IMR-90 (cell line): ENCODE results near the gene BHLHA15. TPM values are rescaled to one million over a fixed set of nuclear protein-coding genes. Genes with fewer than 3 reads are reported as not detected.

Source experiments
- ATAC-seq: fragments of 200-7000 bp; cut with Tn5 transposase; 2 replicates; pipeline ENCODE4 v1.9.1; 2020; ENCODE audit warnings: low read depth, mild to moderate bottlenecking, moderate library complexity
- BruUV-seq: library from RNA; stranded (reverse); fragments of 400-500 nt; replicated peaks from 2 replicates; lab custom pipeline; 2021; lab: Mats Ljungman, UMichigan
- CTCF ChIA-PET: fragments of 300-600 bp; formaldehyde crosslinking; extraction: SDS; loops from one replicate; lab custom pipeline; 2021; ENCODE audit warnings: antibody characterized with exemption; lab: Yijun Ruan, JAX
- POLR2A ChIA-PET: fragments of 300-600 bp; sonication (Branson Sonifier 250); formaldehyde crosslinking; loops from one replicate; lab custom pipeline; 2022; ENCODE audit warnings: antibody characterized with exemption; ENCODE audit not compliant: unreplicated experiment; lab: Charles Lee
- DNase-seq: peaks from one replicate; pipeline ENCODE4 v3.0.0; 2013
- H2AFZ ChIP-seq: replicated peaks from 2 replicates; pipeline ENCODE3; 2013; ENCODE audit warnings: low read length, mild to moderate bottlenecking; ENCODE audit not compliant: poor library complexity
- H2AK5ac ChIP-seq: 2 replicates; pipeline ENCODE4 v1.6.1; 2013; ENCODE audit warnings: low read depth, low read length, inconsistent platforms
- H2AK9ac ChIP-seq: replicated peaks from 2 replicates; pipeline ENCODE3; 2013; ENCODE audit warnings: mild to moderate bottlenecking, low read depth, low read length, moderate library complexity; ENCODE audit not compliant: poor library complexity
- H2BK120ac ChIP-seq: 2 replicates; pipeline ENCODE4 v1.6.1; 2013; ENCODE audit warnings: low read depth, low read length, inconsistent platforms
- H2BK15ac ChIP-seq: 3 replicates; pipeline ENCODE4 v1.6.1; 2013; ENCODE audit warnings: low read depth, low read length, inconsistent platforms
- H2BK20ac ChIP-seq: 2 replicates; pipeline ENCODE4 v1.6.1; 2013; ENCODE audit warnings: low read depth, mild to moderate bottlenecking, inconsistent platforms, low read length, moderate library complexity
- H2BK5ac ChIP-seq: 2 replicates; pipeline ENCODE4 v1.6.1; 2013; ENCODE audit warnings: mild to moderate bottlenecking, low read depth, low read length, inconsistent platforms; ENCODE audit not compliant: poor library complexity, severe bottlenecking
- H3K14ac ChIP-seq: replicated peaks from 2 replicates; pipeline ENCODE4 v1.6.1; 2013; ENCODE audit warnings: low read depth, low read length, inconsistent platforms
- H3K18ac ChIP-seq: 2 replicates; pipeline ENCODE4 v1.6.1; 2013; ENCODE audit warnings: low read depth, low read length, control low read depth
- H3K23ac ChIP-seq: 2 replicates; pipeline ENCODE4 v1.6.1; 2013; ENCODE audit warnings: low read depth, low read length, inconsistent platforms
- H3K27ac ChIP-seq: 2 replicates; pipeline ENCODE4 v1.5.1; 2013; ENCODE audit warnings: mild to moderate bottlenecking, control low read depth, low read length; ENCODE audit not compliant: insufficient read depth
- H3K27me3 ChIP-seq: 2 replicates; pipeline ENCODE4 v1.6.1; 2013; ENCODE audit warnings: low read length; ENCODE audit not compliant: control insufficient read depth, insufficient read depth
- H3K36me3 ChIP-seq: 2 replicates; pipeline ENCODE4 v1.6.1; 2013; ENCODE audit warnings: low read length, mixed read lengths; ENCODE audit not compliant: control insufficient read depth, insufficient read depth
- H3K4ac ChIP-seq: 2 replicates; pipeline ENCODE4 v1.6.1; 2013; ENCODE audit warnings: low read depth, low read length, inconsistent platforms
- H3K4me1 ChIP-seq: 2 replicates; pipeline ENCODE4 v1.6.1; 2013; ENCODE audit warnings: low read length, mixed read lengths; ENCODE audit not compliant: control insufficient read depth, insufficient read depth
- H3K4me2 ChIP-seq: 2 replicates; pipeline ENCODE4 v1.6.1; 2013; ENCODE audit warnings: low read depth, mild to moderate bottlenecking, control low read depth, low read length, moderate library complexity
- H3K4me3 ChIP-seq: 2 replicates; pipeline ENCODE4 v1.5.1; 2013; ENCODE audit warnings: low read depth, mild to moderate bottlenecking, control low read depth, low read length, moderate library complexity; ENCODE audit not compliant: insufficient read depth
- H3K56ac ChIP-seq: 2 replicates; pipeline ENCODE4 v1.6.1; 2013; ENCODE audit warnings: low read length, inconsistent platforms; ENCODE audit not compliant: insufficient read depth; ENCODE audit errors: extremely low read depth
- H3K79me1 ChIP-seq, 2 experiments: 2 replicates each; pipeline ENCODE4 v1.6.1; 2013; ENCODE audit warnings: low read length in 2 of 2, inconsistent platforms in 1 of 2, low read depth in 1 of 2
- H3K9ac ChIP-seq: 2 replicates; pipeline ENCODE4 v1.6.1; 2013; ENCODE audit warnings: low read depth, low read length, control low read depth
- H3K9me1 ChIP-seq: 2 replicates; pipeline ENCODE4 v1.6.1; 2013; ENCODE audit warnings: low read length, inconsistent platforms; ENCODE audit not compliant: insufficient read depth
- H3K9me3 ChIP-seq: 2 replicates; pipeline ENCODE4 v1.6.1; 2013; ENCODE audit warnings: low read length; ENCODE audit not compliant: control insufficient read depth, insufficient read depth
- H4K20me1 ChIP-seq: 2 replicates; pipeline ENCODE4 v1.6.1; 2013; ENCODE audit warnings: low read length, inconsistent platforms; ENCODE audit not compliant: insufficient read depth
- H4K5ac ChIP-seq: 2 replicates; pipeline ENCODE4 v1.6.1; 2013; ENCODE audit warnings: mild to moderate bottlenecking, low read depth, low read length, control low read depth
- H4K8ac ChIP-seq, 2 experiments: 2 replicates each; pipeline ENCODE4 v1.6.1; 2013; ENCODE audit warnings: low read depth in 2 of 2, low read length in 2 of 2, control low read depth in 1 of 2, inconsistent platforms in 1 of 2
- H4K91ac ChIP-seq: 2 replicates; pipeline ENCODE4 v1.6.1; 2013; ENCODE audit warnings: low read depth, low read length, inconsistent platforms; ENCODE audit not compliant: insufficient read depth
- BHLHE40 ChIP-seq: fragments of 150-350 bp; IDR thresholded peaks from 2 replicates; pipeline ENCODE4 v1.6.1; 2016; ENCODE audit warnings: mild to moderate bottlenecking, low read depth, low read length
- CEBPB ChIP-seq: IDR thresholded peaks from 2 replicates; pipeline ENCODE4 v1.6.1; 2012; ENCODE audit warnings: low read depth, low read length, improper control_type of control experiment
- CHD1 ChIP-seq: IDR thresholded peaks from 2 replicates; pipeline ENCODE4 v1.6.1; 2012; ENCODE audit warnings: low read depth, low read length, improper control_type of control experiment
- CTCF ChIP-seq: conservative IDR thresholded peaks from 2 replicates; pipeline ENCODE4 v1.5.1; 2012; ENCODE audit warnings: mild to moderate bottlenecking, low read depth, low read length, improper control_type of control experiment
- ELK1 ChIP-seq: fragments of 150-350 bp; IDR thresholded peaks from 2 replicates; pipeline ENCODE4 v1.6.1; 2016; ENCODE audit warnings: low read depth, mild to moderate bottlenecking, low read length, moderate library complexity, borderline replicate concordance
- FOS ChIP-seq: fragments of 150-350 bp; IDR thresholded peaks from 2 replicates; pipeline ENCODE4 v1.6.1; 2016; ENCODE audit warnings: low read depth, low read length
- MAFK ChIP-seq: IDR thresholded peaks from 2 replicates; pipeline ENCODE4 v1.6.1; 2012; ENCODE audit warnings: low read depth, low read length, improper control_type of control experiment
- MAZ ChIP-seq: IDR thresholded peaks from 2 replicates; pipeline ENCODE4 v1.6.1; 2012; ENCODE audit warnings: low read depth, mild to moderate bottlenecking, low read length, improper control_type of control experiment, moderate library complexity, borderline replicate concordance
- NFE2L2 ChIP-seq: fragments of 150-350 bp; IDR thresholded peaks from 2 replicates; pipeline ENCODE4 v1.6.1; 2016; ENCODE audit warnings: low read depth, mild to moderate bottlenecking, low read length
- RAD21 ChIP-seq: IDR thresholded peaks from 2 replicates; pipeline ENCODE4 v1.6.1; 2012; ENCODE audit warnings: low read length, improper control_type of control experiment
- RCOR1 ChIP-seq: IDR thresholded peaks from 2 replicates; pipeline ENCODE4 v1.6.1; 2012; ENCODE audit warnings: mild to moderate bottlenecking, low read length, improper control_type of control experiment; ENCODE audit not compliant: insufficient replicate concordance
- RFX5 ChIP-seq: IDR thresholded peaks from 2 replicates; pipeline ENCODE4 v1.8.0; 2012; ENCODE audit warnings: low read depth, mild to moderate bottlenecking, low read length, moderate library complexity
- SMC3 ChIP-seq: fragments of 150-350 bp; IDR thresholded peaks from 2 replicates; pipeline ENCODE4 v1.6.1; 2016; ENCODE audit warnings: low read depth, mild to moderate bottlenecking, antibody characterized with exemption, low read length, moderate library complexity
- USF2 ChIP-seq: fragments of 150-350 bp; IDR thresholded peaks from 2 replicates; pipeline ENCODE4 v1.6.1; 2017; ENCODE audit warnings: mild to moderate bottlenecking, antibody characterized with exemption, low read length, low read depth
- WGBS, 2 experiments: methylation state at CpG; one replicate each; pipeline versions ENCODE4 v1.1.5 to v1.1.7; 2013; ENCODE audit warnings: missing lambda C conversion rate in 2 of 2; ENCODE audit not compliant: insufficient read length in 1 of 2; ENCODE audit errors: extremely low coverage in 2 of 2; 5-methylcytosine and 5-hydroxymethylcytosine counted together
- dilution Hi-C: fragments of 300-500 bp; cut with HindIII; formaldehyde crosslinking; loops from one replicate; pipeline ENCODE4 v1.14.3; 2018; ENCODE audit warnings: low sequenced_read_pairs; ENCODE audit not compliant: unreplicated experiment
- in situ Hi-C: fragments of 300-500 bp; cut with MboI; formaldehyde crosslinking; loops from 3 replicates; pipeline ENCODE4 v1.14.3; 2019; ENCODE audit warnings: low sequenced_read_pairs, inconsistent platforms, mixed read lengths
- intact Hi-C: fragments of 100-400 bp; cut with micrococcal nuclease; formaldehyde crosslinking; loops from 2 replicates; pipeline ENCODE4 v1.10.0; 2022
- polyA plus RNA-seq, 3 experiments: library from polyadenylated mRNA; depleted of rRNA; stranded (reverse); fragments of >200 nt; gene quantifications; 2 replicates each; pipeline ENCODE4 v1.2.3, GENCODE V29; 2012; ENCODE audit warnings: low replicate concordance in 1 of 3
- total RNA-seq: library from RNA; depleted of rRNA; stranded (reverse); fragments of >200 nt; gene quantifications from 2 replicates; pipeline ENCODE4 v1.2.3, GENCODE V29; 2012

The BHLHA15 gene
- total and polyA plus RNA-seq, 2 of the 4 experiments (the other 2 are of a cell fraction) = not detected

GRCh38 chr7:98187138-98187502, 24.1 kb upstream of the BHLHA15 start:
- Histone ChIP-seq H3K4me1 (peaks cover 3% of the 10 kb centered on the region), H3K18ac (no peak overlapping the region), H3K4me2 (peak overlapping the region; percentile 50; the same call in 1 of the 2 replicates), H2BK20ac (no peak overlapping the region), H3K27ac (no peak overlapping the region), H2AK9ac (no peak overlapping the region), H2BK120ac (peak overlapping the region; percentile 30; the same call in 1 of the 2 replicates), H3K23ac (no peak overlapping the region), H2AK5ac (no peak overlapping the region), H4K91ac (no peak overlapping the region), H3K36me3 (peaks cover 11% of the 10 kb centered on the region; the same call in 1 of the 2 replicates), H3K4ac (no peak overlapping the region), H3K79me1 (no peaks in the 10 kb centered on the region; a peak in 2 of 4 replicates), H3K9me1 (no peaks in the 10 kb centered on the region), H4K20me1 (no peaks in the 10 kb centered on the region), H3K4me3 (no peak overlapping the region), H4K8ac (no peak overlapping the region; a peak in 1 of 4 replicates), H4K5ac (no peak overlapping the region), H3K56ac (no peak overlapping the region), H2AFZ (no peak overlapping the region), H3K14ac (no peak overlapping the region), H2BK15ac (no peak overlapping the region), H3K27me3 (no peaks in the 10 kb centered on the region), H3K9me3 (no peaks in the 10 kb centered on the region), H3K9ac (no peak overlapping the region; the same call in 1 of the 2 replicates), H2BK5ac (peak overlapping the region; percentile 37)
- DNase-seq (no peak), ATAC-seq (peak; percentile 38)
- BruUV-seq = no TSS peak
- no peak for TF ChIP-seq ELK1
- no peak for TF ChIP-seq MAFK
- no peak for TF ChIP-seq NFE2L2
- no peak for TF ChIP-seq RAD21
- TF ChIP-seq USF2 = no peak
- no peak for TF ChIP-seq MAZ
- TF ChIP-seq RFX5 = no peak
- TF ChIP-seq BHLHE40 = no peak
- no peak for TF ChIP-seq CHD1
- no peak for TF ChIP-seq SMC3
- no peak for TF ChIP-seq RCOR1
- TF ChIP-seq FOS = no peak
- no peak for TF ChIP-seq CTCF
- TF ChIP-seq CEBPB = no peak
- intact Hi-C loops (no loop called here), dilution Hi-C loops (no loop called here), in situ Hi-C loops (no loop called here)
- no CpG with 5 or more reads among the region's 1 CpG for WGBS, 2 experiments
- ChIA-PET POLR2A (no interaction called here), CTCF (interaction anchor here (2.5 kb wide), 1 partner anchor 19 kb away, joined by 8 read pairs; no protein-coding TSS in a partner anchor)
